B cell (primary cell): Measurements from ENCODE around the gene TENT5A. TPM values are rescaled to one million over a fixed set of nuclear protein-coding genes. Genes with fewer than 3 reads are reported as not detected.

ENCODE experiments used
- ATAC-seq: fragments of 200-7000 bp; cut with Tn5 transposase; one replicate; pipeline ENCODE4 v1.10.0; 2021; ENCODE audit warnings: low read depth, mild to moderate bottlenecking, moderate number of reproducible peaks, moderate library complexity
- CTCF ChIA-PET: fragments of 350-600 bp; sonication (Branson Sonifier 250); formaldehyde crosslinking; loops from one replicate; lab custom pipeline; 2021; ENCODE audit warnings: antibody characterized with exemption, inconsistent platforms; lab: Charles Lee
- POLR2A ChIA-PET: fragments of 350-600 bp; sonication (Branson Sonifier 250); formaldehyde crosslinking; loops from one replicate; lab custom pipeline; 2021; ENCODE audit warnings: antibody characterized with exemption; lab: Charles Lee
- DNase-seq: peaks from one replicate; pipeline ENCODE4 v3.0.0; 2013
- H2AFZ ChIP-seq: 2 replicates; pipeline ENCODE4 v1.6.1; 2012; ENCODE audit warnings: mild to moderate bottlenecking, low read depth, low read length; ENCODE audit not compliant: insufficient read depth, poor library complexity, severe bottlenecking
- H3K27ac ChIP-seq, 2 donors: 1 replicate in 1 of 2; 2 replicates in 1 of 2; pipeline ENCODE4 v1.5.1; 2012 to 2013; ENCODE audit warnings: low read length in 2 of 2, mild to moderate bottlenecking in 2 of 2, moderate library complexity in 1 of 2
- H3K27me3 ChIP-seq, 4 experiments: fragments of 200-600 bp in 1 of 4; sonication (generic) in 1 of 4; replicated peaks in 1 of 4; 1 replicate in 2 of 4; 2 replicates in 2 of 4; pipeline versions ENCODE4 v1.6.1 to v1.7.0; 2013 to 2016; ENCODE audit warnings: low read length in 3 of 4, mild to moderate bottlenecking in 2 of 4, mixed read lengths in 1 of 4, moderate library complexity in 1 of 4; ENCODE audit not compliant: insufficient read depth in 4 of 4, control insufficient read depth in 3 of 4; ENCODE audit errors: control extremely low read depth in 1 of 4
- H3K36me3 ChIP-seq, 2 experiments: replicated peaks in 1 of 2; 1 replicate in 1 of 2; 2 replicates in 1 of 2; pipeline versions ENCODE4 v1.6.1 to v1.7.1; 2013; ENCODE audit warnings: low read length in 1 of 2; ENCODE audit not compliant: insufficient read depth in 2 of 2, control insufficient read depth in 1 of 2; ENCODE audit errors: control extremely low read depth in 1 of 2, extremely low read depth in 1 of 2
- H3K4me1 ChIP-seq, 2 donors: fragments of 200-600 bp in 1 of 2; sonication (generic) in 1 of 2; 1 replicate in 1 of 2; 2 replicates in 1 of 2; pipeline versions ENCODE4 v1.5.1 to v1.6.1; 2013 to 2017; ENCODE audit warnings: low read length in 2 of 2; ENCODE audit not compliant: control insufficient read depth in 2 of 2, insufficient read depth in 2 of 2
- H3K4me2 ChIP-seq: replicated peaks from 2 replicates; pipeline ENCODE3; 2012; ENCODE audit warnings: mild to moderate bottlenecking, low read depth, low read length; ENCODE audit not compliant: poor library complexity, severe bottlenecking
- H3K4me3 ChIP-seq, 5 experiments: fragments of 200-600 bp in 1 of 5; sonication (generic) in 1 of 5; 1 replicate in 3 of 5; 2 replicates in 2 of 5; pipeline versions ENCODE4 v1.5.1 to v1.7.0; 2011 to 2016; ENCODE audit warnings: low read length in 4 of 5, mild to moderate bottlenecking in 4 of 5, low read depth in 2 of 5, control low read depth in 1 of 5, moderate library complexity in 1 of 5; ENCODE audit not compliant: insufficient read depth in 1 of 5; ENCODE audit errors: control extremely low read depth in 1 of 5, extremely low read depth in 1 of 5
- H3K79me2 ChIP-seq: fragments of 200-600 bp; sonication (generic); one replicate; pipeline ENCODE4 v1.6.0; 2016; ENCODE audit warnings: low read length; ENCODE audit not compliant: control insufficient read depth, insufficient read depth
- H3K9ac ChIP-seq: fragments of 200-600 bp; sonication (generic); 2 replicates; pipeline ENCODE4 v1.6.1; 2017; ENCODE audit warnings: mild to moderate bottlenecking, low read length, moderate library complexity
- H3K9me3 ChIP-seq, 3 donors: one replicate each; pipeline versions ENCODE4 v1.6.1 to v1.7.1; 2013; ENCODE audit warnings: low read length in 2 of 3; ENCODE audit not compliant: control insufficient read depth in 2 of 3, insufficient read depth in 1 of 3; ENCODE audit errors: control extremely low read depth in 1 of 3
- H4K20me1 ChIP-seq: 2 replicates; pipeline ENCODE4 v1.6.0; 2012; ENCODE audit warnings: mild to moderate bottlenecking, low read length; ENCODE audit not compliant: insufficient read depth, control insufficient read depth, poor library complexity, severe bottlenecking
- H3K27ac Mint-ChIP-seq: one replicate; pipeline ENCODE4 v1.8.0; 2021; ENCODE audit warnings: mixed read lengths
- H3K27me3 Mint-ChIP-seq: one replicate; pipeline ENCODE4 v1.8.0; 2021; ENCODE audit warnings: mixed read lengths
- H3K4me1 Mint-ChIP-seq: one replicate; pipeline ENCODE4 v1.8.0; 2021; ENCODE audit warnings: mixed read lengths
- H3K4me3 Mint-ChIP-seq: one replicate; pipeline ENCODE4 v1.8.0; 2021; ENCODE audit warnings: mixed read lengths
- H3K9me3 Mint-ChIP-seq: one replicate; pipeline ENCODE4 v1.8.0; 2022; ENCODE audit warnings: mixed read lengths; ENCODE audit not compliant: insufficient read depth
- CTCF ChIP-seq: fragments of 200-600 bp; IDR thresholded peaks from one replicate; pipeline ENCODE4 v1.8.0; 2022; ENCODE audit warnings: antibody characterized with exemption, mild to moderate bottlenecking
- EZH2 ChIP-seq: IDR thresholded peaks from 2 replicates; pipeline ENCODE4 v1.6.1; 2012; ENCODE audit warnings: borderline replicate concordance, low read depth, mild to moderate bottlenecking, moderate library complexity, low read length; ENCODE audit not compliant: insufficient read depth, poor library complexity, severe bottlenecking
- WGBS: methylation state at CpG from one replicate; pipeline ENCODE4 v1.1.5; 2013; ENCODE audit warnings: missing lambda C conversion rate; ENCODE audit not compliant: insufficient coverage; 5-methylcytosine and 5-hydroxymethylcytosine counted together
- intact Hi-C: fragments of 100-400 bp; cut with micrococcal nuclease; formaldehyde crosslinking; loops from one replicate; pipeline ENCODE4 v1.10.0; 2022
- polyA plus RNA-seq: library from polyadenylated mRNA; depleted of rRNA; stranded (reverse); fragments of >200 nt; gene quantifications from 2 replicates; pipeline ENCODE4 v1.2.3, GENCODE V29; 2012
- total RNA-seq, 2 donors: library from RNA; stranded (reverse); fragments of 120-200 nt in 1 of 2; gene quantifications; 1 replicate in 1 of 2; 2 replicates in 1 of 2; pipeline versions ENCODE4 v1.2.3 to v1.2.4, GENCODE V29; 2013 to 2022

TENT5A gene
- total and polyA plus RNA-seq, 2 donors (not counting 1 experiment from before 2014, with no cell fraction given), result 3.9 to 9.4 TPM

GRCh38 chr6:81727876-81728517, 24.5 kb downstream of the TENT5A start:
- Histone ChIP-seq H3K27ac (no peak overlapping the region), H3K9me3 (no peaks in the 10 kb centered on the region), H2AFZ (no peak overlapping the region), H4K20me1 (no peaks in the 10 kb centered on the region), H3K4me3 (no peak overlapping the region), H3K4me1 (no peaks in the 10 kb centered on the region), H3K9ac (no peak overlapping the region), H3K27me3 (no peaks in the 10 kb centered on the region), H3K4me2 (no peak overlapping the region), H3K36me3 (no peaks in the 10 kb centered on the region), H3K79me2 (no peaks in the 10 kb centered on the region)
- H3K4me3 Mint-ChIP-seq, result no peak overlapping the region
- CTCF ChIA-PET, result no interaction called here
- WGBS, result 90% methylated on average over 7 of the region's 8 CpGs
- H3K9me3 Mint-ChIP-seq, result no peaks in the 10 kb centered on the region
- H3K27me3 Mint-ChIP-seq, result no peaks in the 10 kb centered on the region
- no peaks in the 10 kb centered on the region for H3K4me1 Mint-ChIP-seq
- no peak for TF ChIP-seq EZH2
- TF ChIP-seq CTCF, result no peak
- POLR2A ChIA-PET, result no interaction called here
- DNase-seq (no peak), ATAC-seq (no peak)
- intact Hi-C loops, result no loop called here
- no peak overlapping the region for H3K27ac Mint-ChIP-seq

- Histone ChIP-seq H3K4me2 (no peak overlapping the region), H2AFZ (no peak overlapping the region), H3K79me2 (no peaks in the 10 kb centered on the region), H3K4me1 (no peaks in the 10 kb centered on the region), H3K27ac (no peak overlapping the region), H3K27me3 (no peaks in the 10 kb centered on the region), H3K9ac (no peak overlapping the region), H4K20me1 (no peaks in the 10 kb centered on the region), H3K4me3 (no peak overlapping the region), H3K36me3 (no peaks in the 10 kb centered on the region), H3K9me3 (no peaks in the 10 kb centered on the region)
- H3K4me3 Mint-ChIP-seq, result no peak overlapping the region
- ATAC-seq, result no peak
- DNase-seq, result no peak
- H3K9me3 Mint-ChIP-seq, result no peaks in the 10 kb centered on the region
- no peak overlapping the region for H3K27ac Mint-ChIP-seq
- peaks cover 3% of the 10 kb centered on the region for H3K4me1 Mint-ChIP-seq
- no peak for TF ChIP-seq EZH2
- no peak for TF ChIP-seq CTCF
- 93% methylated on average over 2 of the region's 2 CpGs for WGBS
- intact Hi-C loops, result no loop called here
- no peaks in the 10 kb centered on the region for H3K27me3 Mint-ChIP-seq
- ChIA-PET POLR2A (no interaction called here), CTCF (no interaction called here)
Observed at GRCh38 chr6:81725127-81725526, 27.4 kb downstream of the TENT5A start.
